Mucosa of rectum (tissue), 2 donors: ENCODE data around the gene SCPEP1.

Experiments used
- H3K27ac ChIP-seq, 2 donors: one replicate each; pipeline ENCODE4 v1.7.0; 2013; ENCODE audit warnings: inconsistent platforms in 2 of 2, low read depth in 2 of 2, low read length in 2 of 2
- H3K27me3 ChIP-seq, 2 donors: one replicate each; pipeline ENCODE4 v1.7.0; 2013; ENCODE audit warnings: low read length in 2 of 2; ENCODE audit not compliant: control insufficient read depth in 2 of 2, insufficient read depth in 2 of 2
- H3K36me3 ChIP-seq, 2 donors: one replicate each; pipeline ENCODE4 v1.7.0; 2013; ENCODE audit warnings: low read length in 2 of 2; ENCODE audit not compliant: control insufficient read depth in 2 of 2, insufficient read depth in 2 of 2
- H3K4me1 ChIP-seq, 2 donors: one replicate each; pipeline ENCODE4 v1.7.0; 2013; ENCODE audit warnings: low read length in 2 of 2, mild to moderate bottlenecking in 1 of 2; ENCODE audit not compliant: control insufficient read depth in 2 of 2, insufficient read depth in 2 of 2
- H3K4me3 ChIP-seq, 2 donors: one replicate each; pipeline ENCODE4 v1.7.0; 2013; ENCODE audit warnings: low read length in 2 of 2
- H3K9ac ChIP-seq, 2 donors: one replicate each; pipeline ENCODE4 v1.7.0; 2013; ENCODE audit warnings: low read length in 2 of 2, low read depth in 1 of 2, mild to moderate bottlenecking in 1 of 2
- H3K9me3 ChIP-seq, 2 donors: one replicate each; pipeline ENCODE4 v1.7.0; 2013; ENCODE audit warnings: low read length in 2 of 2; ENCODE audit not compliant: control insufficient read depth in 2 of 2
- donor health status: healthy.
- donor health status: Normal muscosa, but diverticular disease.

SCPEP1 gene

GRCh38 chr17:57048096-57048495, 70.2 kb downstream of the SCPEP1 start:
- no peak overlapping the region for H3K4me3 ChIP-seq
- peaks cover 3 to 4% of the 10 kb centered on the region in 2 donors for H3K4me1 ChIP-seq
- H3K9ac ChIP-seq: no peak overlapping the region

GRCh38 chr17:57050306-57050705, 72.4 kb downstream of the SCPEP1 start:
- H3K27ac ChIP-seq: no peak overlapping the region
- no peaks in the 10 kb centered on the region for H3K36me3 ChIP-seq
- H3K27me3 ChIP-seq: no peaks in the 10 kb centered on the region
- H3K4me3 ChIP-seq: no peak overlapping the region
- no peaks in the 10 kb centered on the region for H3K9me3 ChIP-seq
- H3K4me1 ChIP-seq: peaks cover 9 to 12% of the 10 kb centered on the region in 2 donors
- H3K9ac ChIP-seq: no peak overlapping the region

More at GRCh38 chr17:57048096-57048495, 70.2 kb downstream of the SCPEP1 start:
- Histone ChIP-seq H3K27me3 (no peaks in the 10 kb centered on the region), H3K36me3 (no peaks in the 10 kb centered on the region), H3K27ac (no peak overlapping the region), H3K9me3 (no peaks in the 10 kb centered on the region)

- Histone ChIP-seq H3K36me3 (no peaks in the 10 kb centered on the region), H3K27me3 (no peaks in the 10 kb centered on the region), H3K4me1 (peaks cover 7 to 9% of the 10 kb centered on the region in 2 donors), H3K9me3 (no peaks in the 10 kb centered on the region), H3K4me3 (no peak overlapping the region), H3K9ac (no peak overlapping the region), H3K27ac (no peak overlapping the region)
These were observed 74.0 kb downstream of the SCPEP1 start for GRCh38 chr17:57051886-57052361.
